Measurements from ENCODE around the gene ATXN1. TPM values are rescaled to one million over a fixed set of nuclear protein-coding genes. Genes with fewer than 3 reads are reported as not detected.

Gene ATXN1
- total and polyA plus RNA-seq, 2 of the 13 experiments (the other 11 are each of a cell fraction or from before 2014, with no cell fraction given): 20.7 to 39.5 TPM

DNA sequence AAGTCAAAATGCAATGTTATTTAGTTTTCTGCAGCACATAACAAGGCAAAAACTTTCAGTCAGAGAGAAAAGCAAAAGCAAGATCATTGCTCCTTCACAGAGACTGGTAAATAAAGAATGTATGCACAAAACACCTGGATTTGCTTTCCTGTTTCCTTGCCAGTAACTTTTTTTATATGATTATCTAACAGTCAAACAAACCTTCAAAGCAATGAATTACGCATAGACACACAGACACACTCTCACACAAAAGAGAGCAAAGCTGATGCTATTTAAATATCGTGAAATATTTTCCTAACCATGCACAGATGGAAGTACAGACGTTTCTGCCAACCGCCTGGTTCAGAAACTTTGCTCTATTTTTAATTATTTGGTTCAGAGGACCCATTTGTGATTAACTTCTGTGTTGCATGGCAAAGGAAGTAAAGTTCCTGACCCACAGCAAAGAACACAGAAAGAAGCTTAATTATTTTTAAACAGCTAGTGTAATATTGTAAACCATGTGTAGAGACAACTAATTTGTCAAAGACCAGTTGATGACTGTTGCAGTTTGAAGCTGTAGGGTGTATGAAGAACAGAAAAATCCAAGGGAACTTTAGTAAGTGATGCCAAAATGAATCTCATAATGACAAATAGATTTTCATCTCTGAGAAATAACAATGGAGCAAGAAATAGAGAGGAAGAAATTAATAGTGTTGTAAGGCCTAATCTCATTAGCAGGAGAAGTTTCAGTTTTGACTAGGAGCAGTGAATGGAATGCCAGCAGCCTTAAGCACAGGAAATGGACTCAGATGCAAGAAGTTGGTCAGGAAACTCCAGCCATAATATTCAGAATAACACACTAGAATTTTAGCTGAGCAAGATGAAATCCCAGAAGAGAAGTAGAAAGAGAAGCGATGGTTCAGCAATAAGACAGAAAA lies 24.1 kb downstream of the ATXN1 start (continued):
- TF ChIP-seq E2F5 (CRISPR knock-in tag; conservative IDR thresholded peaks at IDR 0.05) (no peak), ASH2L (IDR thresholded peaks at IDR 0.05; ENCODE audit: insufficient read length, low read depth, low read length) (peak; percentile 23), ZBTB43 (CRISPR knock-in tag; conservative IDR thresholded peaks at IDR 0.05) (no peak), RARG (CRISPR knock-in tag; IDR thresholded peaks at IDR 0.05; ENCODE audit: low read depth) (no peak), EHMT2 (IDR thresholded peaks at IDR 0.05; ENCODE audit: borderline replicate concordance, low read depth, low read length) (no peak), SP2 (CRISPR knock-in tag; IDR thresholded peaks at IDR 0.05) (no peak), ELF3 (CRISPR knock-in tag; IDR thresholded peaks at IDR 0.05) (0 out of 2 replicates have a peak, but pooled peaks have one; percentile 41), RFX1 (IDR thresholded peaks at IDR 0.05) (no peak), SMAD9 (CRISPR knock-in tag; IDR thresholded peaks at IDR 0.05) (no peak), SOX13 (IDR thresholded peaks at IDR 0.05) (no peak), SOX13 (CRISPR knock-in tag; conservative IDR thresholded peaks at IDR 0.05 in 1 of 2, IDR thresholded peaks at IDR 0.05 in 1 of 2) (peak in 1 of 2 experiments; percentile 41; a peak in 1 of 4 replicates), MTF1 (CRISPR knock-in tag; IDR thresholded peaks at IDR 0.05) (no peak), TCF7 (IDR thresholded peaks at IDR 0.05; ENCODE audit: low read depth) (peak; percentile 67), TBX2 (CRISPR knock-in tag; IDR thresholded peaks at IDR 0.05; ENCODE audit: borderline replicate concordance) (no peak), NR3C1 (CRISPR knock-in tag; IDR thresholded peaks at IDR 0.05) (no peak), ZNF780A (CRISPR knock-in tag; IDR thresholded peaks at IDR 0.05) (no peak), IRF2 (CRISPR knock-in tag; IDR thresholded peaks at IDR 0.05) (0 out of 2 replicates have a peak, but pooled peaks have one; percentile 12), SMC3 (IDR thresholded peaks at IDR 0.05; ENCODE audit: low read length) (no peak), ZNF44 (CRISPR knock-in tag; IDR thresholded peaks at IDR 0.05) (no peak)
- TF ChIP-seq, protein P1, sequence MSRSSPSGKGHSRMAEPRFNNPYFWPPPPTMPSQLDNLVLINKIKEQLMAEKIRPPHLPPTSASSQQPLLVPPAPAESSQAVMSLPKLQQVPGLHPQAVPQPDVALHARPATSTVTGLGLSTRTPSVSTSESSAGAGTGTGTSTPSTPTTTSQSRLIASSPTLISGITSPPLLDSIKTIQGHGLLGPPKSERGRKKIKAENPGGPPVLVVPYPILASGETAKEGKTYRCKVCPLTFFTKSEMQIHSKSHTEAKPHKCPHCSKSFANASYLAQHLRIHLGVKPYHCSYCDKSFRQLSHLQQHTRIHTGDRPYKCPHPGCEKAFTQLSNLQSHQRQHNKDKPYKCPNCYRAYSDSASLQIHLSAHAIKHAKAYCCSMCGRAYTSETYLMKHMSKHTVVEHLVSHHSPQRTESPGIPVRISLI (CRISPR knock-in tag; IDR thresholded peaks at IDR 0.05; ENCODE audit: borderline replicate concordance): peak; percentile 53; the same call in 1 of the 2 replicates
- TF ChIP-seq, protein P2, sequence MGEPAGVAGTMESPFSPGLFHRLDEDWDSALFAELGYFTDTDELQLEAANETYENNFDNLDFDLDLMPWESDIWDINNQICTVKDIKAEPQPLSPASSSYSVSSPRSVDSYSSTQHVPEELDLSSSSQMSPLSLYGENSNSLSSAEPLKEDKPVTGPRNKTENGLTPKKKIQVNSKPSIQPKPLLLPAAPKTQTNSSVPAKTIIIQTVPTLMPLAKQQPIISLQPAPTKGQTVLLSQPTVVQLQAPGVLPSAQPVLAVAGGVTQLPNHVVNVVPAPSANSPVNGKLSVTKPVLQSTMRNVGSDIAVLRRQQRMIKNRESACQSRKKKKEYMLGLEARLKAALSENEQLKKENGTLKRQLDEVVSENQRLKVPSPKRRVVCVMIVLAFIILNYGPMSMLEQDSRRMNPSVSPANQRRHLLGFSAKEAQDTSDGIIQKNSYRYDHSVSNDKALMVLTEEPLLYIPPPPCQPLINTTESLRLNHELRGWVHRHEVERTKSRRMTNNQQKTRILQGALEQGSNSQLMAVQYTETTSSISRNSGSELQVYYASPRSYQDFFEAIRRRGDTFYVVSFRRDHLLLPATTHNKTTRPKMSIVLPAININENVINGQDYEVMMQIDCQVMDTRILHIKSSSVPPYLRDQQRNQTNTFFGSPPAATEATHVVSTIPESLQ (CRISPR knock-in tag; conservative IDR thresholded peaks at IDR 0.05): no peak
- TF ChIP-seq, protein P3, sequence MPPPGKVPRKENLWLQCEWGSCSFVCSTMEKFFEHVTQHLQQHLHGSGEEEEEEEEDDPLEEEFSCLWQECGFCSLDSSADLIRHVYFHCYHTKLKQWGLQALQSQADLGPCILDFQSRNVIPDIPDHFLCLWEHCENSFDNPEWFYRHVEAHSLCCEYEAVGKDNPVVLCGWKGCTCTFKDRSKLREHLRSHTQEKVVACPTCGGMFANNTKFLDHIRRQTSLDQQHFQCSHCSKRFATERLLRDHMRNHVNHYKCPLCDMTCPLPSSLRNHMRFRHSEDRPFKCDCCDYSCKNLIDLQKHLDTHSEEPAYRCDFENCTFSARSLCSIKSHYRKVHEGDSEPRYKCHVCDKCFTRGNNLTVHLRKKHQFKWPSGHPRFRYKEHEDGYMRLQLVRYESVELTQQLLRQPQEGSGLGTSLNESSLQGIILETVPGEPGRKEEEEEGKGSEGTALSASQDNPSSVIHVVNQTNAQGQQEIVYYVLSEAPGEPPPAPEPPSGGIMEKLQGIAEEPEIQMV (CRISPR knock-in tag; IDR thresholded peaks at IDR 0.05; ENCODE audit: low read depth): no peak
